ENCODE data around the gene PCDHB2. TPM values are rescaled to one million over a fixed set of nuclear protein-coding genes. Genes with fewer than 3 reads are reported as not detected.
A peak's percentile ranks its signal among the peaks of the same experiment; 100 is the strongest.
"Not testable (repeated sequence)": the region's sequence is repeated elsewhere in the genome, so short reads cannot be mapped to it uniquely, and the experiment has no call there.

PCDHB2 gene
- total and polyA plus RNA-seq, 8 donors: 0.23 to 2.2 (median 0.62) TPM

- Histone ChIP-seq H3K27me3 (no peaks in the 10 kb centered on the region), H3K9me3 (no peaks in the 10 kb centered on the region), H3K4me3 (peak overlapping the region in 3 of 4 donors; percentile 13 to 51 (median 27)), H3K4me1 (peaks cover 0 to 4% (median 0%) of the 10 kb centered on the region in 3 donors), H3K27ac (peak overlapping the region; percentile 3 to 57 (median 12)), H3K36me3 (no peaks in the 10 kb centered on the region)
- TF ChIP-seq, protein P1, sequence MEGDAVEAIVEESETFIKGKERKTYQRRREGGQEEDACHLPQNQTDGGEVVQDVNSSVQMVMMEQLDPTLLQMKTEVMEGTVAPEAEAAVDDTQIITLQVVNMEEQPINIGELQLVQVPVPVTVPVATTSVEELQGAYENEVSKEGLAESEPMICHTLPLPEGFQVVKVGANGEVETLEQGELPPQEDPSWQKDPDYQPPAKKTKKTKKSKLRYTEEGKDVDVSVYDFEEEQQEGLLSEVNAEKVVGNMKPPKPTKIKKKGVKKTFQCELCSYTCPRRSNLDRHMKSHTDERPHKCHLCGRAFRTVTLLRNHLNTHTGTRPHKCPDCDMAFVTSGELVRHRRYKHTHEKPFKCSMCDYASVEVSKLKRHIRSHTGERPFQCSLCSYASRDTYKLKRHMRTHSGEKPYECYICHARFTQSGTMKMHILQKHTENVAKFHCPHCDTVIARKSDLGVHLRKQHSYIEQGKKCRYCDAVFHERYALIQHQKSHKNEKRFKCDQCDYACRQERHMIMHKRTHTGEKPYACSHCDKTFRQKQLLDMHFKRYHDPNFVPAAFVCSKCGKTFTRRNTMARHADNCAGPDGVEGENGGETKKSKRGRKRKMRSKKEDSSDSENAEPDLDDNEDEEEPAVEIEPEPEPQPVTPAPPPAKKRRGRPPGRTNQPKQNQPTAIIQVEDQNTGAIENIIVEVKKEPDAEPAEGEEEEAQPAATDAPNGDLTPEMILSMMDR (IDR thresholded peaks at IDR 0.05): no peak
- ATAC-seq (peak; percentile 53 to 85 (median 76)), FAIRE-seq (no peak), DNase-seq (no peak)
- 26 to 34% methylated on average over 12 of the region's 12 CpGs for WGBS, 2 donors
- intact Hi-C loops (cut with DNase I): no loop called here
Observed at GRCh38 chr5:141121985-141122384, 27.6 kb downstream of the PCDHB2 start.

DNA sequence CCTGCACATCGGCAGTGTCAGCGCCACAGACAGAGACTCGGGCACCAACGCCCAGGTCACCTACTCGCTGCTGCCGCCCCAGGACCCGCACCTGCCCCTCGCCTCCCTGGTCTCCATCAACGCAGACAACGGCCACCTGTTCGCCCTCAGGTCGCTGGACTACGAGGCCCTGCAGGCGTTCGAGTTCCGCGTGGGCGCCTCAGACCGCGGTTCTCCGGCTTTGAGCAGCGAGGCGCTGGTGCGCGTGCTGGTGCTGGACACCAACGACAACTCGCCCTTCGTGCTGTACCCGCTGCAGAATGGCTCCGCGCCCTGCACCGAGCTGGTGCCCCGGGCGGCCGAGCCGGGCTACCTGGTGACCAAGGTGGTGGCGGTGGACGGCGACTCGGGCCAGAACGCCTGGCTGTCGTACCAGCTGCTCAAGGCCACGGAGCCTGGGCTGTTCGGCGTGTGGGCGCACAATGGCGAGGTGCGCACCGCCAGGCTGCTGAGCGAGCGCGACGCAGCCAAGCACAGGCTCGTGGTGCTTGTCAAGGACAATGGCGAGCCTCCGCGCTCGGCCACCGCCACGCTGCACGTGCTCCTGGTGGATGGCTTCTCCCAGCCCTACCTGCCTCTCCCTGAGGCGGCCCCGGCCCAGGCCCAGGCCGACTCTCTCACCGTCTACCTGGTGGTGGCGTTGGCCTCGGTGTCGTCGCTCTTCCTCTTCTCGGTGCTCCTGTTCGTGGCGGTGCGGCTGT lies 29.2 kb downstream of the PCDHB2 start:
- H3K4me3 ChIP-seq; intact Hi-C loops (cut with DNase I); ATAC-seq; H3K9me3 ChIP-seq; DNase-seq; FAIRE-seq; H3K27ac ChIP-seq; H3K27me3 ChIP-seq; H3K36me3 ChIP-seq; H3K4me1 ChIP-seq: not testable (repeated sequence)
- 38 to 42% methylated on average over 38 to 69 of the region's 73 CpGs for WGBS, 2 donors

GRCh38 chr5:141127305-141127704 lies 32.9 kb downstream of the PCDHB2 start:
- FAIRE-seq (no peak), ATAC-seq (no peak), DNase-seq (no peak)
- H3K9me3 ChIP-seq: no peaks in the 10 kb centered on the region
- H3K27me3 ChIP-seq: no peaks in the 10 kb centered on the region
- H3K36me3 ChIP-seq: no peaks in the 10 kb centered on the region
- 80 to 90% methylated on average over 1 of the region's 1 CpG for WGBS, 2 donors
- intact Hi-C loops (cut with DNase I): no loop called here
- no peak overlapping the region for H3K27ac ChIP-seq
- no peak overlapping the region for H3K4me3 ChIP-seq
- TF ChIP-seq, protein P1 (IDR thresholded peaks at IDR 0.05): no peak
- peaks cover 0 to 4% (median 0%) of the 10 kb centered on the region in 3 donors for H3K4me1 ChIP-seq

DNA sequence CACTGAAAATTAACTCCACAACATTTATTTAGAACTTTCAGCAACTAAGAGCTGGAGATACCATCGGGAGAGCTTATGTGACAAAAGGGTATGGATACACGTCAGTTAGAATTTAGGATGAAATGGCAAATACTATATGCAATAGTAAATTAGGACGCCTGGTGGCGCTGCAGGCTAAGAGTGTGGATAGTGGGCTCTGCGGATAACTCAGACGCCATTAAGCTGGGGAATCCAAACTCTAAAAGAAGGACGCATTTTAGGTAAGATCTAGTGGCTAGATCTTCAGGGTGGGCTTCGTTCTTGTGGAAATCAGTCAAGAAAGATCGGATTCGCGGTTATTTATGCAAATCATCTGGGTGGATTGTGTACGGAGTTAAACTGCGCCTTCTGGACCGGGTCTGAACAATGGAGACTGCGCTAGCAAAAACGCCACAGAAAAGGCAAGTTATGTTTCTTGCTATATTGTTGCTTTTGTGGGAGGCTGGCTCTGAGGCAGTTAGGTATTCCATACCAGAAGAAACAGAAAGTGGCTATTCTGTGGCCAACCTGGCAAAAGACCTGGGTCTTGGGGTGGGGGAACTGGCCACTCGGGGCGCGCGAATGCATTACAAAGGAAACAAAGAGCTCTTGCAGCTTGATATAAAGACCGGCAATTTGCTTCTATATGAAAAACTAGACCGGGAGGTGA lies 40.8 kb downstream of the PCDHB2 start, which contains the start of gene PCDHB5:
TSS of gene PCDHB5 (plus strand) at position 177 of the 688 bp plus-strand sequence. CDS start at position 406, 229 bp downstream.
- Histone ChIP-seq H3K27me3 (no peaks in the 10 kb centered on the region), H3K4me3 (peak within 1 kb of the TSS; percentile 12 to 50 (median 34)), H3K9me3 (no peaks in the 10 kb centered on the region), H3K36me3 (no peaks in the 10 kb centered on the region), H3K4me1 (no peaks in the 10 kb centered on the region), H3K27ac (peak within 1 kb of the TSS in 2 of 4 donors; percentile 44 to 47)
- intact Hi-C loops (cut with DNase I): no loop called here
- ATAC-seq: peak; percentile 94 to 98 (median 96)
- peak in 4 of 6 donors; percentile 29 to 67 (median 47) for DNase-seq
- TF ChIP-seq, protein P1 (IDR thresholded peaks at IDR 0.05): peak; percentile 34 to 41 (median 38)
- no peak for FAIRE-seq
- WGBS, 2 donors: 8 to 13% methylated on average over 22 of the region's 22 CpGs

DNA sequence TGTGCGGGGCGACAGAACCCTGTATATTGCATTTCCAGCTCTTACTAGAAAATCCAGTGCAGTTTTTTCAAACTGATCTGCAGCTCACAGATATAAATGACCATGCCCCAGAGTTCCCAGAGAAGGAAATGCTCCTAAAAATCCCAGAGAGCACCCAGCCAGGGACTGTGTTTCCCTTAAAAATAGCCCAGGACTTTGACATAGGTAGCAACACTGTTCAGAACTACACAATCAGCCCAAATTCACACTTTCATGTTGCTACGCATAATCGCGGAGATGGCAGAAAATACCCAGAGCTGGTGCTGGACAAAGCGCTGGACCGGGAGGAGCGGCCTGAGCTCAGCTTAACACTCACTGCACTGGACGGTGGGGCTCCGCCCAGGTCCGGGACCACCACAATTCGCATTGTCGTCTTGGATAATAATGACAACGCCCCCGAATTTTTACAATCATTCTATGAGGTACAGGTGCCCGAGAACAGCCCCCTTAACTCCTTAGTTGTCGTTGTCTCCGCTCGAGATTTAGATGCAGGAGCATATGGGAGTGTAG lies 41.4 kb downstream of the PCDHB2 start:
- no peaks in the 10 kb centered on the region for H3K27me3 ChIP-seq
- ATAC-seq (peak; percentile 53 to 72 (median 63)), FAIRE-seq (no peak), DNase-seq (no peak)
- H3K36me3 ChIP-seq: no peaks in the 10 kb centered on the region
- H3K27ac ChIP-seq: no peak overlapping the region
- peak overlapping the region; percentile 8 to 50 (median 34) for H3K4me3 ChIP-seq
- 31 to 42% methylated on average over 19 of the region's 19 CpGs for WGBS, 2 donors
- H3K4me1 ChIP-seq: no peaks in the 10 kb centered on the region
- TF ChIP-seq, protein P1 (IDR thresholded peaks at IDR 0.05): no peak
- no peaks in the 10 kb centered on the region for H3K9me3 ChIP-seq
- intact Hi-C loops (cut with DNase I): no loop called here

DNA sequence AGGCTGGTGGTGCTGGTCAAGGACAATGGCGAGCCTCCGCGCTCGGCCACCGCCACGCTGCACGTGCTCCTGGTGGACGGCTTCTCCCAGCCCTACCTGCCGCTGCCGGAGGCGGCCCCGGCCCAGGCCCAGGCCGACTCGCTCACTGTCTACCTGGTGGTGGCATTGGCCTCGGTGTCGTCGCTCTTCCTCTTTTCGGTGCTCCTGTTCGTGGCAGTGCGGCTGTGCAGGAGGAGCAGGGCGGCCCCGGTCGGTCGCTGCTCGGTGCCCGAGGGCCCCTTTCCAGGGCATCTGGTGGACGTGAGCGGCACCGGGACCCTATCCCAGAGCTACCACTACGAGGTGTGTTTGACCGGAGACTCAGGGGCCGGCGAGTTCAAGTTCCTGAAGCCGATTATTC lies 42.9 kb downstream of the PCDHB2 start:
- H3K4me1 ChIP-seq; H3K9me3 ChIP-seq; intact Hi-C loops (cut with DNase I); H3K36me3 ChIP-seq; H3K4me3 ChIP-seq; ATAC-seq; H3K27me3 ChIP-seq; H3K27ac ChIP-seq; FAIRE-seq: not testable (repeated sequence)
- 49 to 61% methylated on average over 27 to 34 of the region's 34 CpGs for WGBS, 2 donors
- DNase-seq: peak in 1 of 6 donors; percentile 39
